Measurements from ENCODE around the gene ZSWIM6.

The ZSWIM6 gene

DNA sequence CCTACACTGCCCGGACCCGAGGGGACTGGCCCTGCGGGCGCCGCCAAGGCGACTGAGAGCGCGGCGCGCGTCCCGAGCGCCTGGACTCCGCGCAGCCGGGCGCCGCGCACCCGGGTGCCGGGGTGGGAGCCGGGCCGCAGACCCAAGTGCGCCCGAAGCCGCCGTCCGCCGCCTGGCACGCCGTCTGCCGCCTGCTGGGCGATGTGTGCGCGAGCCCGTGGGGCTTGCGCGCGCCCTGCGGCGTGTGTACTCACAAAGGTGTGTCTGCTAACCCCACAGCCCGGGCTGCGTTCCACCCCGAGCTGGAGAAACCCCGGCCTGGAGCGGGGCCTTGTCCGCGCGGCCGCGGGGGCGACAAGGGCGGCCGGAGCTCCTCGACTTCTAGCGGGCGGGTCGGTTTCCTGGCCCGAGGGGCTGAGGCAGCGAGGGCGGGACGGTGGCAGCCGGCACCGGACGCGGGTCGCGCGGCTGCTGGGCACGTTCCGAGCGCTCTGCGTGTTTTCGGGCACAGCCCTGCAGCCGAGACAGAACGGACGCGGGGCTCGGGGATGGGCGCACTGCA lies 1.1 kb upstream of the ZSWIM6 start:
- Histone ChIP-seq H3K36me3 (no peaks in the 10 kb centered on the region), H3K9ac (peak overlapping the region; percentile 86), H3K4me2 (peak overlapping the region; percentile 91), H4K20me1 (peaks cover 38% of the 10 kb centered on the region), H3K4me1 (peaks cover 45% of the 10 kb centered on the region), H3K4me3 (peak overlapping the region; percentile 93), H3K27ac (peak overlapping the region; percentile 91), H3K9me3 (no peaks in the 10 kb centered on the region), H3K27me3 (no peaks in the 10 kb centered on the region)
- TF ChIP-seq Cebpa-rat (IDR thresholded peaks at IDR 0.05): no peak

DNA sequence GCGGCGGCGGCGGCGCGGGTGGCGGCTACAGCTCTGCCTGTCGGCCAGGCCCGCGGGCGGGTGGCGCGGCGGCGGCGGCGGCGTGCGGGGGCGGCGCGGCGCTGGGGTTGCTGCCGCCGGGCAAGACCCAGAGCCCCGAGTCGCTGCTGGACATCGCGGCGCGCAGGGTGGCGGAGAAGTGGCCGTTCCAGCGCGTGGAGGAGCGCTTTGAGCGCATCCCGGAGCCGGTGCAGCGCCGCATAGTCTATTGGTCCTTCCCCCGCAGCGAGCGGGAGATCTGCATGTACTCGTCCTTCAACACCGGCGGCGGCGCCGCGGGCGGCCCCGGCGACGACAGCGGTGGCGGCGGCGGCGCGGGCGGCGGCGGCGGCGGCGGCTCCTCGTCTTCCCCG lies 296 bp downstream of the ZSWIM6 start:
- TF ChIP-seq Cebpa-rat (IDR thresholded peaks at IDR 0.05): no peak
- H4K20me1 ChIP-seq: peaks cover 52% of the 10 kb centered on the region
- H3K4me2 ChIP-seq: peak overlapping the region; percentile 43
- H3K9ac ChIP-seq: peak overlapping the region; percentile 94
- H3K9me3 ChIP-seq: peaks cover 9% of the 10 kb centered on the region; the same call in 1 of the 2 replicates
- H3K4me1 ChIP-seq: peaks cover 46% of the 10 kb centered on the region
- peaks cover 12% of the 10 kb centered on the region for H3K36me3 ChIP-seq
- peak overlapping the region; percentile 91 for H3K27ac ChIP-seq
- H3K27me3 ChIP-seq: no peaks in the 10 kb centered on the region
- peak overlapping the region; percentile 96 for H3K4me3 ChIP-seq

DNA sequence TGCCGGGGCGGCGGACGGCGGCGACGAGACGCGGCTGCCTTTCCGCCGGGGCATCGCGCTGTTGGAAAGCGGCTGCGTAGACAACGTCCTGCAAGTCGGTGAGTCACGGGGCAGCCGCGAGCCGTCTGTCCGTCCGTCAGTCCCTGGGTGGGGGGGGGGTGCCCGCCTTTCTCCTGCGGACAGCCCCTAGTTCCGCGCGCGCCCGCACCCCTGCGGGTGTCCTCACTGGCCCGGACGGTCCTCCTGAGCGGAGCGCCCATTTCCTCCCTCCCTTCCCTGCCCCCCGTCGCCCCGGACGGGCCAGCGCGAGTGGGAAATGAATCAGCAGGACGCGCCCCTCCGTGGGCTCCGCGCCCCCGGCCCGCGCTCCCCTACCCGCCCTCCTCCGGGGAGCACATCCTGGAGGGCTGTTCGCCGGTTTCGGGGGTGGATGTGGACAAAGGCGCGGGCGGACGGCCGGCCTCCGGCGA lies 828 bp downstream of the ZSWIM6 start:
- no peaks in the 10 kb centered on the region for H3K27me3 ChIP-seq
- peaks cover 13% of the 10 kb centered on the region for H3K36me3 ChIP-seq
- H3K4me2 ChIP-seq: peak overlapping the region; percentile 93
- peaks cover 57% of the 10 kb centered on the region for H4K20me1 ChIP-seq
- H3K4me1 ChIP-seq: peaks cover 45% of the 10 kb centered on the region
- peak overlapping the region; percentile 94 for H3K9ac ChIP-seq
- H3K4me3 ChIP-seq: peak overlapping the region; percentile 96
- peaks cover 9% of the 10 kb centered on the region; the same call in 1 of the 2 replicates for H3K9me3 ChIP-seq
- H3K27ac ChIP-seq: peak overlapping the region; percentile 91
- no peak for TF ChIP-seq Cebpa-rat (IDR thresholded peaks at IDR 0.05)

GRCh38 chr5:61333321-61333953 lies 1.4 kb downstream of the ZSWIM6 start:
- peaks cover 13% of the 10 kb centered on the region for H3K36me3 ChIP-seq
- peak overlapping the region; percentile 91 for H3K27ac ChIP-seq
- no peak for TF ChIP-seq Cebpa-rat (IDR thresholded peaks at IDR 0.05)
- H3K4me2 ChIP-seq: peak overlapping the region; percentile 93
- H3K4me3 ChIP-seq: peak overlapping the region; percentile 96
- peak overlapping the region; percentile 94 for H3K9ac ChIP-seq
- H3K27me3 ChIP-seq: no peaks in the 10 kb centered on the region
- peaks cover 41% of the 10 kb centered on the region for H3K4me1 ChIP-seq
- peaks cover 63% of the 10 kb centered on the region for H4K20me1 ChIP-seq
- peaks cover 9% of the 10 kb centered on the region; the same call in 1 of the 2 replicates for H3K9me3 ChIP-seq

GRCh38 chr5:61333954-61334867 lies 2.2 kb downstream of the ZSWIM6 start:
- Histone ChIP-seq H4K20me1 (peaks cover 71% of the 10 kb centered on the region), H3K36me3 (peaks cover 13% of the 10 kb centered on the region), H3K27ac (peak overlapping the region; percentile 91), H3K27me3 (no peaks in the 10 kb centered on the region), H3K9ac (peak overlapping the region; percentile 94), H3K4me2 (peak overlapping the region; percentile 93), H3K4me3 (peak overlapping the region; percentile 96), H3K4me1 (peaks cover 41% of the 10 kb centered on the region), H3K9me3 (peaks cover 9% of the 10 kb centered on the region; the same call in 1 of the 2 replicates)
- TF ChIP-seq Cebpa-rat (IDR thresholded peaks at IDR 0.05): no peak

GRCh38 chr5:61334868-61335615 lies 3.0 kb downstream of the ZSWIM6 start:
- Histone ChIP-seq H4K20me1 (peaks cover 79% of the 10 kb centered on the region), H3K9me3 (peaks cover 9% of the 10 kb centered on the region; the same call in 1 of the 2 replicates), H3K4me2 (peak overlapping the region; percentile 93), H3K4me3 (peak overlapping the region; percentile 96), H3K4me1 (peaks cover 38% of the 10 kb centered on the region), H3K27me3 (no peaks in the 10 kb centered on the region), H3K9ac (peak overlapping the region; percentile 94), H3K36me3 (peaks cover 13% of the 10 kb centered on the region), H3K27ac (no peak overlapping the region)
- TF ChIP-seq Cebpa-rat (IDR thresholded peaks at IDR 0.05): no peak

- Histone ChIP-seq H3K27me3 (no peaks in the 10 kb centered on the region), H3K4me3 (no peak overlapping the region), H4K20me1 (peaks cover 100% of the 10 kb centered on the region), H3K27ac (no peak overlapping the region), H3K36me3 (peaks cover 17% of the 10 kb centered on the region), H3K4me1 (peaks cover 38% of the 10 kb centered on the region), H3K9ac (no peak overlapping the region), H3K4me2 (no peak overlapping the region), H3K9me3 (peaks cover 9% of the 10 kb centered on the region; the same call in 1 of the 2 replicates)
- no peak for TF ChIP-seq Cebpa-rat (IDR thresholded peaks at IDR 0.05)
Measured at GRCh38 chr5:61339764-61340163, 7.7 kb downstream of the ZSWIM6 start.

DNA sequence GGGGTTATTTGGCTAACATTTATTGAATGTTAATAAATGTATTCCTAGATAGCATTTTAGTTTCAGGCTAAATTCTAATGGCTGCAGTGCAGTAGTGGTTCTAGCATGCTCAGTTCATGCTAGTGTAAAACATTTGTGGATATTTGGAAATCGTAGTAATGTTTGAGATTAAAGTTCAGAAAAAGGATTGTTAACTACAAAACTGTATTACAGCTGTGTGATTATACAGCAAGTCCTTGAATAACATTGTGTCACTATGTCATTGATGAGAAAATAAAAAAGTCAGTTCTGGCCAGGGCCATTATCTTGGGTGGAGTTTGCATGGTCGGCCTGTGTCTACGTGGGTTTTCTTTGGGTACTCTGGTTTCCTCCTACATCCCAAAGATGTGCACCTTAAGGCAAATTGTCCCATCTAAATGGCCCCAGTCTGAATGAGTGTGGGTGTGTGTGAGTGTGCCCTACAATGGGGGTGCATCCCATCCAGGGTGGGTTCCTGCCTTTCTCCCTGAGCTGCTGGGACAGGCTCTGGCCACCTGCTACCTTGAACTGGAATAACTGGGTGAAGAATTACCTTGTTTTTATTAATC lies 8.8 kb downstream of the ZSWIM6 start:
- peaks cover 17% of the 10 kb centered on the region for H3K36me3 ChIP-seq
- H3K4me1 ChIP-seq: peaks cover 27% of the 10 kb centered on the region
- TF ChIP-seq Cebpa-rat (IDR thresholded peaks at IDR 0.05): no peak
- peaks cover 100% of the 10 kb centered on the region for H4K20me1 ChIP-seq
- H3K9ac ChIP-seq: no peak overlapping the region
- H3K27me3 ChIP-seq: no peaks in the 10 kb centered on the region
- H3K27ac ChIP-seq: no peak overlapping the region
- H3K4me3 ChIP-seq: no peak overlapping the region
- H3K4me2 ChIP-seq: no peak overlapping the region
- H3K9me3 ChIP-seq: peaks cover 11% of the 10 kb centered on the region; the same call in 1 of the 2 replicates

GRCh38 chr5:61342071-61342501 lies 10.0 kb downstream of the ZSWIM6 start:
- Histone ChIP-seq H4K20me1 (peaks cover 97% of the 10 kb centered on the region), H3K4me2 (no peak overlapping the region), H3K4me3 (no peak overlapping the region), H3K9ac (no peak overlapping the region), H3K9me3 (peaks cover 10% of the 10 kb centered on the region; the same call in 1 of the 2 replicates), H3K36me3 (peaks cover 10% of the 10 kb centered on the region), H3K27me3 (no peaks in the 10 kb centered on the region), H3K27ac (no peak overlapping the region), H3K4me1 (peaks cover 26% of the 10 kb centered on the region)
- TF ChIP-seq Cebpa-rat (IDR thresholded peaks at IDR 0.05): no peak
